Choroid plexus epithelial cell (primary cell): ENCODE data around the gene WWOX.

Source experiments
- DNase-seq: peaks from one replicate; pipeline ENCODE4 v3.0.0-alpha.2; 2010; ENCODE audit warnings: low read depth
- H3K4me3 ChIP-seq: 2 replicates; pipeline ENCODE4 v1.5.1; 2011; ENCODE audit warnings: low read depth, mild to moderate bottlenecking, control low read depth, low read length, moderate library complexity
- TF ChIP-seq, protein P1 (sequence below): conservative IDR thresholded peaks from 2 replicates; pipeline ENCODE4 v1.5.1; 2011; ENCODE audit warnings: low read depth, mild to moderate bottlenecking, control low read depth, inconsistent platforms, low read length, moderate library complexity

The WWOX gene

DNA sequence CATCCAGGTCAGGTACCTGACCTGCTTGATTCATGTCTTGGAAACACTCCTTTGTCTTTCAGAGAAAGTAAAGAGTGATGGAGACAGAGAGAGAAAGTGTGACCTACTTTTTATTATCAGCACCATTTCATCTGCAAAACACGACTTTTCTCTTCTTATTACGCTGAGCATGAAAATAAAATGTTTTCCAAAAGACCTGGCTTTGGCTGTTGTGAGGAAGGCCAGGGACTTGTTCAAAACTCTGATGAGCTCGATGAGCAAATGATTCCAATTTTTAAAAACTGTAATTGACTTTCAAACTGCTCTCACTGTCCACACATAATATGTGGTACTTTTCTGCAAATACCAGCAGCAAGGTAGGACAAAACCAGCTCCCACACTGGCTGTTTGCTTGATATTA lies 821.2 kb downstream of the WWOX start:
- no peak for DNase-seq
- TF ChIP-seq, protein P1, sequence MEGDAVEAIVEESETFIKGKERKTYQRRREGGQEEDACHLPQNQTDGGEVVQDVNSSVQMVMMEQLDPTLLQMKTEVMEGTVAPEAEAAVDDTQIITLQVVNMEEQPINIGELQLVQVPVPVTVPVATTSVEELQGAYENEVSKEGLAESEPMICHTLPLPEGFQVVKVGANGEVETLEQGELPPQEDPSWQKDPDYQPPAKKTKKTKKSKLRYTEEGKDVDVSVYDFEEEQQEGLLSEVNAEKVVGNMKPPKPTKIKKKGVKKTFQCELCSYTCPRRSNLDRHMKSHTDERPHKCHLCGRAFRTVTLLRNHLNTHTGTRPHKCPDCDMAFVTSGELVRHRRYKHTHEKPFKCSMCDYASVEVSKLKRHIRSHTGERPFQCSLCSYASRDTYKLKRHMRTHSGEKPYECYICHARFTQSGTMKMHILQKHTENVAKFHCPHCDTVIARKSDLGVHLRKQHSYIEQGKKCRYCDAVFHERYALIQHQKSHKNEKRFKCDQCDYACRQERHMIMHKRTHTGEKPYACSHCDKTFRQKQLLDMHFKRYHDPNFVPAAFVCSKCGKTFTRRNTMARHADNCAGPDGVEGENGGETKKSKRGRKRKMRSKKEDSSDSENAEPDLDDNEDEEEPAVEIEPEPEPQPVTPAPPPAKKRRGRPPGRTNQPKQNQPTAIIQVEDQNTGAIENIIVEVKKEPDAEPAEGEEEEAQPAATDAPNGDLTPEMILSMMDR, result no peak
- H3K4me3 ChIP-seq, result no peak overlapping the region

DNA sequence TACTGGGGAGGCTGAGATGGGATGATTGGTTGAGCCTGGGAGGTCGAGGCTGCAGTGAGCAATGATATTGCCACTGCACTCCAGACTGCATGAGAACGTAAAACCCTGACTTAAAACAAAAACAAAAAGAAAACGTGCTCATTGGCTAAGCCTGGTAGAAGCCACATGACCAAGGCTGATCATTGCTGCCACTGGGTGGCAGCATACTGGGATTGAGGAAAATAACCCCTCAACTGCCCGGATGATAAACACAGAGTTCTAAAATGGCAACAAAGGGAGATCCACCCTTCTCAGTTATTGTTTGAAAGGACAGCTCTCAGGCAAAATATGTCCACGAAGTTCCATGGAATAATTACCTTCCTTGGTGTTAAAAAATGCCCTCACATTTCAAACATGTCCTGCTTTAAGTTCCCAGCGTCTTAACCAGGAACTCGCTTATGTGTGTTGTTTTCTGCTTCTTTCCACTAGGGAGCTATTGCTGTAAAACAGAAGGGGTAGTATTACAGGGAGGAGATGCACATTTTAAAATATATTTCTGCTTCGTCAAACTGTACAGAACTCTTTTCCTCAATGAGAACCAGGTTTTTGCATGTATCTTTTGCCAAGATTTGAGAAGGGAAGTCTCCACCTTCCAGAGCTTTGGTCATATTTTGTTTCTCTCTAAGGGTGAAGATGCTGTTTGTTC lies 825.8 kb downstream of the WWOX start:
- peak; percentile 1 for DNase-seq
- TF ChIP-seq, protein P1, result peak; percentile 34
- H3K4me3 ChIP-seq, result no peak overlapping the region

DNA sequence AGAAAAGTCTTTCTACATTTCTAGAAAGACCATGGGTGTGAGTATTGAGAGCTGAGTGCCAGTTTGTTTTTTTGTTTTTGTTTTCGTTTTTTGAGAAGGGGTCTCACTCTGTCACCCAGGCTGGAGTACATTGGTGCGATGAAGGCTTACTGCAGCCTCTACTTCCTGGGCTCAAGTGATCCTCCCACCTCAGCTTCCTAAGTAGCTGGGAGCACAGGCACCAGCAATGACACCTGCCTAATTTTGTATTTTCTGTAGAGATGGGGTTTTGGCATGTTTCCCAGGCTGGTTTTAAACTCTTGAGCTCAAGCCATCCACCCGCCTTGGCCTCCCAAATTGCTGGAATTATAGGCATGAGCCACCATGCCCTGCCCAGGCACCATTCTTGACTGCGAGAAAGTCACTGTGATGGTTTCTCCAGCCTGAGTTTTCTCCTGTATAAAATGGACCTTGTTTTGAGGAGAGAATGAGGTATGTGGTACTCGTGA lies 827.3 kb downstream of the WWOX start:
- H3K4me3 ChIP-seq, result no peak overlapping the region
- TF ChIP-seq, protein P1, result no peak
- DNase-seq, result no peak

DNA sequence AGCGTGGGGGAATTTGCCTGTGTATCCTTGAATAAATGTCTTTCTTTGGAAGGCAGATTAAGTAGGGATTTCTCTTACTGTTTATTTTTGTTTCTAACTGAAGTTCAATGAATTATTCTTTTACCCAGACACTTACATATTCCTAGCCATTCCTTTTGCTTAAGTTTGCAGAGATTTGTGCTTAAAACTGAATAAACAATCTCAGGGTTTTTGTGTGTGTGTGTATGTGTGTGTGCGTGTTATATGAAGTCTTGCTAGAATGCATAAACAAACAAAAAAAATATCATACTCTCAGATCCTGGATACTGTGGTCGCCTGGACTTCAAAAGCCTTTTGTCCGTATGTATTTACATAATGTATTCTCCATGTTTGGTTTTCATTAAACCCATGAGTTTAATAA lies 828.3 kb downstream of the WWOX start:
- H3K4me3 ChIP-seq, result no peak overlapping the region
- no peak for DNase-seq
- TF ChIP-seq, protein P1, result no peak

DNA sequence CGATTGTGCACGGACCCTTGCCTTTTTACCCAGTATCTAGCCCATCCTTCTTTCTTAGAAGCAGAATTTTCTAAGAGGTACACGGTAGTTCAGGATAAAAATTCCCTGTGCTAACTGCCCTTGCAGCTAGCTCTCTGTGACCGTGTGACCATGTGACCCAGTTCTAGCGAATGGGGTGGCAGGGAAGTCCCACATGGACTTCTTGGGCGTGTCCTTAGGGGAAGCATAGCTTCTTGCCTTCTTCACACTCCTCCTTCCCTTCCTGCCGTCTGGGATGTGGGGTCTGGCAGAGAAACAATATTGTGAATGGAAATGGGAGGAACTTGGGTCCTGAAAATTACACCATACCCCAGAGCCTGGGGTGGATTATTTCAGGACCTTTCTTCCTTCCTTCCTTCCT lies 830.4 kb downstream of the WWOX start:
- no peak for DNase-seq
- TF ChIP-seq, protein P1, result no peak
- no peak overlapping the region for H3K4me3 ChIP-seq

DNA sequence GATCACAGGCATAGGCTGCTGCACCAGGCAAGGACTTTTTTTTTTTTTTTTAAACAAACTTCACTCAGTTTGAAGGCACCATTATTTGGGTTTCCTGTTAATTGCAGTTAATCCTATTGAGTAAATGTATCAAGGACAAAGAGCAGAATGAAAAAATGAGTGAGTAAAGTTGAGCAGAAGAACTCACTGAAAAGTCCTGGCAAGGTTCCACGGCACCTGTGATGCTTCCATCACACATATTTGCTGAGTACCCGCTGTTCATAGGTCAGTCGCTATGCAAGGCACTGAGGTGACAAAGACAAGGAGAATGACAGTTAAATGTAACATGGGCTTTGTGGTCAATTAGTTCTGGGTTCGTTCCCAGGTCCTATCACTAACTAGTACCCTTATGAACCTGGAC lies 831.1 kb downstream of the WWOX start:
- H3K4me3 ChIP-seq, result no peak overlapping the region
- TF ChIP-seq, protein P1, result no peak
- DNase-seq, result no peak

DNA sequence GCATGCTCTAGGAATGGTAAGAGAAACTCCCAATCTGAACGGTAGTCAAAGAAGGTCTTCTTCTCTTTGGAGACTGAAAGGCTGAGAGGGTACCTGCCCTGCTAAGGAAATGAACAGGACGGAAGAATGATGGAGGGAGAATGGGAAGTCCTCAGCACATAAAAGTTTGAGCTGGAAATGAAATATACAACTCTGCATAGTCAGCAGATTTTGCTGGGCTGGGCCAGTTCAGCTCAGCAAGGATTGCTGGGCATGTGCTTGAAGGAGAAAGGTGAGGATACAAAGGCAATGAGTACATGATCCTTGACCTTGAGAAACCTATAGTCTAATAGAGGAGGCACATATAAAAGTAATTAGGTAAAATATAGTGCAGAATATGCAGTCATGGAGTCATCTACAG lies 831.8 kb downstream of the WWOX start:
- TF ChIP-seq, protein P1, result no peak
- no peak overlapping the region for H3K4me3 ChIP-seq
- no peak for DNase-seq
